IPS-18a (cell line): ENCODE measurements around the gene GRAMD4.

Source experiments
- H3K27ac ChIP-seq: one replicate; pipeline ENCODE4 v1.5.1; 2013; ENCODE audit warnings: low read length
- H3K27me3 ChIP-seq: one replicate; pipeline ENCODE4 v1.6.1; 2013; ENCODE audit warnings: mild to moderate bottlenecking, low read length; ENCODE audit not compliant: control insufficient read depth, insufficient read depth
- H3K36me3 ChIP-seq: one replicate; pipeline ENCODE4 v1.6.1; 2013; ENCODE audit warnings: low read depth, low read length; ENCODE audit not compliant: control insufficient read depth
- H3K4me1 ChIP-seq: one replicate; pipeline ENCODE4 v1.6.1; 2013; ENCODE audit warnings: low read depth, low read length; ENCODE audit not compliant: control insufficient read depth
- H3K4me3 ChIP-seq: one replicate; pipeline ENCODE4 v1.5.1; 2013; ENCODE audit warnings: low read length
- H3K9ac ChIP-seq: one replicate; pipeline ENCODE4 v1.6.1; 2013; ENCODE audit warnings: mild to moderate bottlenecking, low read length, moderate library complexity
- H3K9me3 ChIP-seq: one replicate; pipeline ENCODE4 v1.6.1; 2013; ENCODE audit warnings: low read depth, low read length; ENCODE audit not compliant: control insufficient read depth

Gene GRAMD4

DNA sequence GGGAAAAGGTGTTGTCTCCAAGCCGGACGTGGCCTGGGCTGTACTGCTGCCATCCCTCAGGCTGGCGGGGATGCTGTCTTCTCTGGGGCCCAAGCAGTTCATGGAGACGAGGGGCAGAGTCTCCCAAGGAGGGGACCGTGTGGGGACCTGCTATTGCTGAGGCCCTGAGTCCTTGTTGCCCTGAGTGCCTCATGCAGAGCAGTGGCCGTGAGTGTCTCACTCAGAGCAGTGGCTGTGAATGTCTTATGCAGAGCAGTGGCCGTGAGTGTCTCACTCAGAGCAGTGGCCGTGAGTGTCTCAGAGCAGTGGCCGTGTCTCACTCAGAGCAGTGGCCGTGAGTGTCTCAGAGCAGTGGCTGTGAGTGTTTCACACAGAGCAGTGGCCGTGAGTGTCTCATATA is 54.7 kb downstream of the GRAMD4 start:
- Histone ChIP-seq H3K9me3 (no peaks in the 10 kb centered on the region), H3K4me3 (no peak overlapping the region), H3K4me1 (no peaks in the 10 kb centered on the region), H3K36me3 (no peaks in the 10 kb centered on the region), H3K27ac (no peak overlapping the region), H3K9ac (no peak overlapping the region), H3K27me3 (no peaks in the 10 kb centered on the region)

- no peak overlapping the region for H3K4me3 ChIP-seq
- no peak overlapping the region for H3K27ac ChIP-seq
- no peaks in the 10 kb centered on the region for H3K9me3 ChIP-seq
- H3K9ac ChIP-seq: no peak overlapping the region
- no peaks in the 10 kb centered on the region for H3K27me3 ChIP-seq
- no peaks in the 10 kb centered on the region for H3K4me1 ChIP-seq
- H3K36me3 ChIP-seq: no peaks in the 10 kb centered on the region
Measured at GRCh38 chr22:46675479-46675878, 55.3 kb downstream of the GRAMD4 start.

- Histone ChIP-seq H3K9me3 (no peaks in the 10 kb centered on the region), H3K4me3 (no peak overlapping the region), H3K36me3 (no peaks in the 10 kb centered on the region), H3K4me1 (no peaks in the 10 kb centered on the region), H3K27me3 (no peaks in the 10 kb centered on the region), H3K27ac (no peak overlapping the region), H3K9ac (no peak overlapping the region)
Measured at GRCh38 chr22:46675938-46676337, 55.8 kb downstream of the GRAMD4 start.

DNA sequence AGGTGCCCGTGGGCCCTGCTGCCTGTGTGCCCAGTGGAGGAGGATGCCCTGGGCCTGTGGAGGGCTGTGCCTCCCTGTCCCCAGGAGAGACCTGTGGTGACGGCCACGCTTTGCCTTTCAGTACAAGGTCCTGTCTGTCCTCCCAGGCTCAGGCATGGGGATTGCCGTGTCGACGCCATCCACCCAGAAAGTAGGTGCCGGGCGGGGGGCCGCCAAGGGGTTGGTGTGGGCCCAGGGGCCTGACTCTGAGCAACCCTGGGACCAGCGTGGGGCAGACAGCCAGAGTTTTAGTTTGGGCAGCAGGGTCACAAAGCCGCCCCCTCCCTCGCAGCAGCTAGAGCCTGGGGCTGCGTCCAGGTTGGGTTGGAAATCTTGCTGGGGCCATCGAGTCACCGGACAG is 56.3 kb downstream of the GRAMD4 start:
- no peaks in the 10 kb centered on the region for H3K36me3 ChIP-seq
- no peaks in the 10 kb centered on the region for H3K27me3 ChIP-seq
- no peak overlapping the region for H3K9ac ChIP-seq
- H3K4me1 ChIP-seq: no peaks in the 10 kb centered on the region
- no peak overlapping the region for H3K4me3 ChIP-seq
- no peak overlapping the region for H3K27ac ChIP-seq
- no peaks in the 10 kb centered on the region for H3K9me3 ChIP-seq

- Histone ChIP-seq H3K9me3 (no peaks in the 10 kb centered on the region), H3K4me3 (no peak overlapping the region), H3K4me1 (no peaks in the 10 kb centered on the region), H3K27me3 (no peaks in the 10 kb centered on the region), H3K36me3 (no peaks in the 10 kb centered on the region), H3K27ac (no peak overlapping the region), H3K9ac (no peak overlapping the region)
Measured at GRCh38 chr22:46676881-46677280, 56.7 kb downstream of the GRAMD4 start.

- Histone ChIP-seq H3K36me3 (no peaks in the 10 kb centered on the region), H3K4me3 (no peak overlapping the region), H3K9ac (no peak overlapping the region), H3K9me3 (no peaks in the 10 kb centered on the region), H3K27me3 (no peaks in the 10 kb centered on the region), H3K27ac (no peak overlapping the region), H3K4me1 (no peaks in the 10 kb centered on the region)
Measured at GRCh38 chr22:46677323-46678002, 57.3 kb downstream of the GRAMD4 start.

GRCh38 chr22:46678003-46678657 is 57.9 kb downstream of the GRAMD4 start:
- H3K27me3 ChIP-seq: no peaks in the 10 kb centered on the region
- H3K36me3 ChIP-seq: no peaks in the 10 kb centered on the region
- H3K4me3 ChIP-seq: no peak overlapping the region
- no peaks in the 10 kb centered on the region for H3K4me1 ChIP-seq
- no peak overlapping the region for H3K9ac ChIP-seq
- H3K9me3 ChIP-seq: no peaks in the 10 kb centered on the region
- no peak overlapping the region for H3K27ac ChIP-seq

GRCh38 chr22:46678785-46679700 is 58.9 kb downstream of the GRAMD4 start:
- H3K4me1 ChIP-seq: no peaks in the 10 kb centered on the region
- no peaks in the 10 kb centered on the region for H3K9me3 ChIP-seq
- H3K9ac ChIP-seq: no peak overlapping the region
- H3K27ac ChIP-seq: no peak overlapping the region
- H3K4me3 ChIP-seq: no peak overlapping the region
- H3K27me3 ChIP-seq: no peaks in the 10 kb centered on the region
- H3K36me3 ChIP-seq: no peaks in the 10 kb centered on the region

DNA sequence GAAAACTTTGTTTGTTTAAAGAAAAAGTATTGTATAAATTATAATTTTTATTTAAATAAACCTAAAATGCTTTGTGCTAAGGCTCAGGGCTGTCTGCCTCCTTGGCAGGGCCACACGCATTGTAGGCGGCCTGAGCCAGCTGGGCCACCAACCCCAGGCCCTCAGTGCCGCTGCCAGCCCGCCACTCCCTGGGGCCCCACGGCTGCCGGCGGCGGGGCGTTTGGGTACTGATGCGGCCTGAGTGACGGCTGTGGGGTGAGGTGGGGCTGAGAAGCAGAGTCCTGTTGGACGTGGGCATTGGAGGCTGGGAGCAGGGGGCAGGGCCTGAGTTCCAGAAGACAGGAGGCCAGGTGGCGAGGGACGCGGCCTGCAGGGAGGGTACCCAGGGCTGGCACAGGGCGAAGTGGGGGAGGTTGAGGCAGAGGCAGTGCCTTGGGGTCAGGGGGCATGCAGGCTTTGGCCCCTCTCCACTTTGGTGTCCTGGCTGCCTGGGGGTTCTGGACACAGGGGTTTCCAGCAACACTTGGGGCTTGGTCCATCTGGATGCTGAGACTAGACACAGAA is 59.6 kb downstream of the GRAMD4 start:
- no peak overlapping the region for H3K27ac ChIP-seq
- no peaks in the 10 kb centered on the region for H3K27me3 ChIP-seq
- H3K9ac ChIP-seq: no peak overlapping the region
- no peak overlapping the region for H3K4me3 ChIP-seq
- no peaks in the 10 kb centered on the region for H3K4me1 ChIP-seq
- H3K36me3 ChIP-seq: no peaks in the 10 kb centered on the region
- H3K9me3 ChIP-seq: no peaks in the 10 kb centered on the region

DNA sequence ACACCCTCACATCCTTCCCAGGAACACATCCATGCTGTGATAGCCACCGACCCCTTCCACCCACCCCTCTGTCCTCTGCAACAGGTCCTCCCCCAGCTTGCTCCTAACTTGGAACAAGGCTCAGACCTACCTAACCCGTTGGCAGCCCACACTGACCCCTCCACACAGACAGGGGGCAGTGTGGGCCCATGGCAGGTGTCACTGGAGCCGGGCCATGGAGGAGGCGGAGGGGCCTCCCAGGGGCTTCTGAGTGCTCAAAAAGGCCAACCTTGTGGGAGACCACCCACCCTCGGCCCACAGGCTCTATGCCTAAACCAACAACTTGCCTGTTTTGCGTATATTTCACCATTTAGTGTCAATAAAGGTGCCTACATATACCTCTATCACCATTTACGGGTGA is 60.8 kb downstream of the GRAMD4 start:
- no peak overlapping the region for H3K4me3 ChIP-seq
- H3K9ac ChIP-seq: no peak overlapping the region
- no peaks in the 10 kb centered on the region for H3K4me1 ChIP-seq
- no peaks in the 10 kb centered on the region for H3K27me3 ChIP-seq
- H3K9me3 ChIP-seq: no peaks in the 10 kb centered on the region
- H3K36me3 ChIP-seq: peaks cover 7% of the 10 kb centered on the region
- H3K27ac ChIP-seq: no peak overlapping the region

DNA sequence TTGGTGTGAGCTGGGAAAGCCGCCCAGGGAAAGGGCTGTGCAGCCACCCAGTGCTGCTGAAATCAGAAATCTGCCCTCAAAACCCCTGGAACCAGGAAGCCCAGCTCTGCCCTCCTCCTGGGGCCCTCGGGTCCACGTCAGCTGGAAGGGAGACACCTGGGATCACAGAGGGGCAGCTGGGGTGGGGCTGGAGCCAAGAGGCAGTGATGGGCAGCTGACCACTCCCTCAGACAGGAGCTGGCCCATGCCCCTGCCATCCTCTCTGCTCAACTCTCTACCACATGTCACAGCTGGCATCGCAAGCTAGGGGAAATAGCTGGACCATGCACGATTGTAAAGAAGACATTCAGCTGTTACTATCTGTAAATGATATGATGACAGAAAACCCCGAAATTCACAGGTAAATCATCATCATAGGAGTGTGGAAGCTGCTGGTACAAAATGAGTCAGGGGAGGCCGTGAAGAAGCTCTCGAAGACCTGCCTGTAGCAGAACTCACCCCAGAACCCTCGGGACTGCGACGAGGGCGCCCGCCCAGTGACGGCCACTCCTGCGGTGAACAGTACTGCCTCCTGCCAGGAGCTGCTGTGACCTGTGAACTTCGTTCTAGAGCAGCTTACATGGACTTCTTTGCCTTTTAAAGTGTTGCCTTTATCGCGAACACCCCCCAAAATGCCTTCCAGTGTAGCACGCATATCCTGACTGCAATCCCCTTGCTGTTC is 62.0 kb downstream of the GRAMD4 start:
- Histone ChIP-seq H3K4me1 (no peaks in the 10 kb centered on the region), H3K27me3 (no peaks in the 10 kb centered on the region), H3K9me3 (no peaks in the 10 kb centered on the region), H3K27ac (no peak overlapping the region), H3K36me3 (peaks cover 14% of the 10 kb centered on the region), H3K9ac (no peak overlapping the region), H3K4me3 (no peak overlapping the region)
